ENCODE data around the gene PRKN. TPM values are rescaled to one million over a fixed set of nuclear protein-coding genes. Genes with fewer than 3 reads are reported as not detected.

The PRKN gene
- total and polyA plus RNA-seq, 2 experiments from 2014 or later, result 2.3 to 3.9 TPM

GRCh38 chr6:161727083-161727833 lies 1000.3 kb downstream of the PRKN start:
- Histone ChIP-seq H3K4me1 (ENCODE audit: insufficient read depth) (no peaks in the 10 kb centered on the region), H4K20me1 (ENCODE audit: insufficient read depth, poor library complexity, severe bottlenecking) (no peaks in the 10 kb centered on the region), H3K9me3 (ENCODE audit: low read depth) (no peaks in the 10 kb centered on the region), H3K27me3 (no peaks in the 10 kb centered on the region), H2AFZ (no peak overlapping the region), H3K4me2 (no peak overlapping the region), H3K27ac (no peak overlapping the region), H3K79me2 (no peaks in the 10 kb centered on the region), H3K9me2 (replicated peaks; ENCODE audit: insufficient read depth) (no peaks in the 10 kb centered on the region), H3K36me3 (replicated peaks; ENCODE audit: insufficient read depth, low read depth) (no peaks in the 10 kb centered on the region), H3K4me3 (no peak overlapping the region)
- no peak for DNase-seq (ENCODE audit: low spot score)
- WGBS (ENCODE audit: low lambda C conversion rate, missing lambda C conversion rate), result 31% methylated on average over 6 of the region's 6 CpGs
- no peak for TF ChIP-seq EZH2 (IDR thresholded peaks at IDR 0.05; ENCODE audit: borderline replicate concordance)
- TF ChIP-seq EZH2phosphoT487 (IDR thresholded peaks at IDR 0.05; ENCODE audit: low read depth, severe bottlenecking, unreplicated experiment), result no peak
- TF ChIP-seq CTCF (IDR thresholded peaks at IDR 0.05; ENCODE audit: poor library complexity), result no peak

- Histone ChIP-seq H3K79me2 (no peaks in the 10 kb centered on the region), H4K20me1 (ENCODE audit: insufficient read depth, poor library complexity, severe bottlenecking) (no peaks in the 10 kb centered on the region), H3K36me3 (replicated peaks; ENCODE audit: insufficient read depth, low read depth) (no peaks in the 10 kb centered on the region), H3K9me3 (ENCODE audit: low read depth) (no peaks in the 10 kb centered on the region), H3K9me2 (replicated peaks; ENCODE audit: insufficient read depth) (no peaks in the 10 kb centered on the region), H3K4me2 (no peak overlapping the region), H2AFZ (no peak overlapping the region), H3K4me3 (no peak overlapping the region), H3K4me1 (ENCODE audit: insufficient read depth) (no peaks in the 10 kb centered on the region), H3K27ac (no peak overlapping the region), H3K27me3 (no peaks in the 10 kb centered on the region)
- DNase-seq (ENCODE audit: low spot score), result no peak
- no peak for TF ChIP-seq CTCF (IDR thresholded peaks at IDR 0.05; ENCODE audit: poor library complexity)
- no peak for TF ChIP-seq EZH2 (IDR thresholded peaks at IDR 0.05; ENCODE audit: borderline replicate concordance)
- no peak for TF ChIP-seq EZH2phosphoT487 (IDR thresholded peaks at IDR 0.05; ENCODE audit: low read depth, severe bottlenecking, unreplicated experiment)
- WGBS (ENCODE audit: low lambda C conversion rate, missing lambda C conversion rate), result 90% methylated on average over 3 of the region's 3 CpGs
Measured at GRCh38 chr6:161722394-161722793, 1005.2 kb downstream of the PRKN start.

GRCh38 chr6:161721511-161721910 lies 1006.1 kb downstream of the PRKN start:
- Histone ChIP-seq H3K27me3 (no peaks in the 10 kb centered on the region), H3K27ac (no peak overlapping the region), H3K36me3 (replicated peaks; ENCODE audit: insufficient read depth, low read depth) (no peaks in the 10 kb centered on the region), H3K4me3 (no peak overlapping the region), H3K4me1 (ENCODE audit: insufficient read depth) (no peaks in the 10 kb centered on the region), H3K4me2 (no peak overlapping the region), H2AFZ (no peak overlapping the region), H4K20me1 (ENCODE audit: insufficient read depth, poor library complexity, severe bottlenecking) (no peaks in the 10 kb centered on the region), H3K9me3 (ENCODE audit: low read depth) (no peaks in the 10 kb centered on the region), H3K9me2 (replicated peaks; ENCODE audit: insufficient read depth) (no peaks in the 10 kb centered on the region), H3K79me2 (no peaks in the 10 kb centered on the region)
- TF ChIP-seq EZH2 (IDR thresholded peaks at IDR 0.05; ENCODE audit: borderline replicate concordance) (no peak), EZH2phosphoT487 (IDR thresholded peaks at IDR 0.05; ENCODE audit: low read depth, severe bottlenecking, unreplicated experiment) (no peak), CTCF (IDR thresholded peaks at IDR 0.05; ENCODE audit: poor library complexity) (no peak)
- no peak for DNase-seq (ENCODE audit: low spot score)
- 70% methylated on average over 8 of the region's 8 CpGs for WGBS (ENCODE audit: low lambda C conversion rate, missing lambda C conversion rate)
